Measurements from ENCODE around the gene MRPL39.

The MRPL39 gene

DNA sequence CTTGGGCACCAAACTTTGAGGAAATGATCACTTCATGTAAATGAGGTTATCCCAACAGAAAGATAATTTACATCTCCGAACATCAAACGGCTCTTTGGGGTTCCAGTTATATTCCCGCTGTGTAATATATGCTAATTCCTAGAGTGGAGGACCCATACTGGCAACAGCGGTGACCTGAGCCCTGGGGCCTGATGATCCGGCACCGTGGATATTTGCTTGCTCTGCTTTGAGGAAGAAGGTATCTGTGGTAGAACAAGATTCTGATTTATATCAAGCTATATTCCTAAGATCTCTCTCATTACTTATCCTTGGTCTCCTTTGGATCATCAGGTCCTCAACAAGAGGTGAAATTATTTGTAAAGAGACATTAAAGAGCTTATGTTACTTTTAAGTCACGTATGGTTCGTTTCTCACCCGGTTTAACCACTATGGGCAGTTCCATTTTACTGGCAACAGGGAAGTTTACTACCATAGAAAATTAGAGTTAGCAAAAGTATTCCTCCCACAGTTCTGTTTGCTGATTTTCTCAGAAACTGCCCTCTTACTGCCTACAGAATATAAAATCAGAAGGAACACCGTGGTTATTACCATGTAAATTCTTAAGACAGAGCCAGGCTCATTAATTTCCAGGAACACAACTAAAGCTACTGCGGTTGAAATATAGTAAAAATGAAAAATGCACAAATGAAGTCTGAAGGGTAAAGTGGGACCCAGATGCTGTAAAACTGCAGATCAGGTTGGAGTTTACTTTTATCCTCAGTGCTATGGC is 56.7 kb downstream of the MRPL39 start:
- Histone ChIP-seq H3K27me3 (replicated peaks; ENCODE audit: control insufficient read depth, insufficient read depth, low read length, poor library complexity, severe bottlenecking) (no peaks in the 10 kb centered on the region), H3K4me3 (ENCODE audit: insufficient read depth, low read depth, low read length, poor library complexity, severe bottlenecking) (no peak overlapping the region), H3K36me3 (ENCODE audit: control insufficient read depth, insufficient read depth, low read length) (no peaks in the 10 kb centered on the region), H3K4me1 (ENCODE audit: control insufficient read depth, insufficient read depth, low read length, poor library complexity, severe bottlenecking) (no peaks in the 10 kb centered on the region), H3K9me3 (ENCODE audit: control insufficient read depth, low read length) (no peaks in the 10 kb centered on the region), H3K27ac (ENCODE audit: insufficient read depth, low read length, poor library complexity, severe bottlenecking) (no peak overlapping the region)
- DNase-seq: no peak

DNA sequence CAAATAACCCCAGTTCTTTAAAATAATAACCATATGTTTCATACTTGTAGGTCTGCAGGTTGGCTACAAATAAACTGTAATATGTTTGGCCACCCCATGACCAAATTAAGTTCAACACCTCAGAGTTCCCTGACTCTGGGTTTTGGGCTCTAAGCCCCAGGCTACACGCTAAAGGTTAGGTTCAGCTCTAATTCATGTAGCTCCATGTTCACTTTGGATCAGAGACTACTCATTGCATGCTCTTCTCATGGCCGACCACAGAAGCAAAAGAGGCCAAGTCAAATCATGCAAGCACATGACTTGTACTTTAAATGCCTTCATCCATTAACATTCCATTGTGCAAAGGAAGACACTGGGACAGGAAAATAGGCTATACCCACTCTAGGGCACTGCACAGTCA is 66.2 kb downstream of the MRPL39 start:
- H3K4me3 ChIP-seq (ENCODE audit: insufficient read depth, low read depth, low read length, poor library complexity, severe bottlenecking): no peak overlapping the region
- H3K9me3 ChIP-seq (ENCODE audit: control insufficient read depth, low read length): peaks cover 4% of the 10 kb centered on the region
- no peaks in the 10 kb centered on the region for H3K27me3 ChIP-seq (replicated peaks; ENCODE audit: control insufficient read depth, insufficient read depth, low read length, poor library complexity, severe bottlenecking)
- no peak overlapping the region for H3K27ac ChIP-seq (ENCODE audit: insufficient read depth, low read length, poor library complexity, severe bottlenecking)
- DNase-seq: no peak
- H3K4me1 ChIP-seq (ENCODE audit: control insufficient read depth, insufficient read depth, low read length, poor library complexity, severe bottlenecking): no peaks in the 10 kb centered on the region
- no peaks in the 10 kb centered on the region for H3K36me3 ChIP-seq (ENCODE audit: control insufficient read depth, insufficient read depth, low read length)

DNA sequence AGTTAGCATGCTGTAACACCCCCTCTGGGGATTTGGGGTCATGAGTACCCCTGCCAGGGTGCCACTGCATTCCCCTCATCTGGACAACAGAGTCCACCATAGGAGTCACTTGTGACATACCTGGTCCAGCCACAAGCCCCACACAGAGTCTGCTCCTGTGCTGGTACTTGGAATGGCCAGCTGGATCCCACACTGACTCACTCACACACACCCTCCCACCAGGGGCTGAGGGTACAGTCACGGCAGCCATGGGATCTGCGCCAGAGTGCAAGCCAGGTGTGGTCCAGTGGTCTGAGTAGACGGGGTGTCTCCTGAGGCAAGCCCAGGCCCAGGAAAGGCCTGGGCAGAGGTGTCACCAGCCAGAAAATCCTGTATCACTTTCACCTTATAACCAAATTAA is 67.7 kb downstream of the MRPL39 start:
- no peak for DNase-seq
- Histone ChIP-seq H3K27me3 (replicated peaks; ENCODE audit: control insufficient read depth, insufficient read depth, low read length, poor library complexity, severe bottlenecking) (no peaks in the 10 kb centered on the region), H3K9me3 (ENCODE audit: control insufficient read depth, low read length) (peaks cover 4% of the 10 kb centered on the region), H3K4me3 (ENCODE audit: insufficient read depth, low read depth, low read length, poor library complexity, severe bottlenecking) (no peak overlapping the region), H3K4me1 (ENCODE audit: control insufficient read depth, insufficient read depth, low read length, poor library complexity, severe bottlenecking) (no peaks in the 10 kb centered on the region), H3K27ac (ENCODE audit: insufficient read depth, low read length, poor library complexity, severe bottlenecking) (no peak overlapping the region), H3K36me3 (ENCODE audit: control insufficient read depth, insufficient read depth, low read length) (no peaks in the 10 kb centered on the region)

DNA sequence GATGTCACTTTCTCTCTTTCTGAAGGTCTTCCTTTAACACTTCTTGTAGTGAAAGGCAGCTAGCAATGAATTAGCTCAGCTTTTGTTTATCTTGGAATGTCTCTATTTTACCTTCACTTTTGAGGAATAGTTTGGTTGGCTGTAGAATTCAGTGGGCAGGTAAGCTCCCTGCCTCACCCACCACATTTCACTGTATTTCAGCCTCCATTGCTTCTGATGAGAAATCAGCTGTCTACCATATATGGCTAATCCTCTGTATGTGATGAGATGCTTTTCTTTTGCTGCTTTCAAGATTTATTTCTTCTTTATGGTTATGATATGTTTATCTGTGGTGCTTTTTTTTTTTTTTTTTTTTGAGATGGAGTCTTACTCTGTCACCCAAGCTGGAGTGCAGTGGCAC is 70.1 kb downstream of the MRPL39 start:
- Histone ChIP-seq H3K36me3 (ENCODE audit: control insufficient read depth, insufficient read depth, low read length) (no peaks in the 10 kb centered on the region), H3K27me3 (replicated peaks; ENCODE audit: control insufficient read depth, insufficient read depth, low read length, poor library complexity, severe bottlenecking) (no peaks in the 10 kb centered on the region), H3K27ac (ENCODE audit: insufficient read depth, low read length, poor library complexity, severe bottlenecking) (no peak overlapping the region), H3K9me3 (ENCODE audit: control insufficient read depth, low read length) (peaks cover 4% of the 10 kb centered on the region), H3K4me1 (ENCODE audit: control insufficient read depth, insufficient read depth, low read length, poor library complexity, severe bottlenecking) (no peaks in the 10 kb centered on the region), H3K4me3 (ENCODE audit: insufficient read depth, low read depth, low read length, poor library complexity, severe bottlenecking) (no peak overlapping the region)
- no peak for DNase-seq

- Histone ChIP-seq H3K27ac (ENCODE audit: insufficient read depth, low read length, poor library complexity, severe bottlenecking) (no peak overlapping the region), H3K27me3 (replicated peaks; ENCODE audit: control insufficient read depth, insufficient read depth, low read length, poor library complexity, severe bottlenecking) (no peaks in the 10 kb centered on the region)
Observed at GRCh38 chr21:25536752-25537151, 70.5 kb downstream of the MRPL39 start.

DNA sequence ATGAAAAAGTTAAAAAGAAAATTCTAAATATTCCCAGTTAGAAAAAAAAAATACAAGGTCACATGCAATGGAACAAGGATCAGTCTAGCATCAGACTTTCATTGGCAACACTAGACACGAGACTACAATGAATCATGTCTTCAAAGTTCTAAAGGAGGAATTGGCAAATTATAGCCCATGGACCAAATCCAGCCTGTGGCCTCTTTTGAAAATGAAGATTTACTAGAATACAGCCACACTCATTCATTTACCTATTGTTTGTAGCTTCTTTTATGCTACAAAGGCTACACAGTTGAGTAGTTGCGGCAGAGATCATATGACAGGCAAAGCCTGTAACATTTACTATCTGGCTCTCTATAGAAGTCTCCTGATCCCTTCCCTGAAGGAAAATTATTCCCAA is 71.4 kb downstream of the MRPL39 start:
- DNase-seq: no peak
- H3K4me1 ChIP-seq (ENCODE audit: control insufficient read depth, insufficient read depth, low read length, poor library complexity, severe bottlenecking): no peaks in the 10 kb centered on the region
- no peaks in the 10 kb centered on the region for H3K36me3 ChIP-seq (ENCODE audit: control insufficient read depth, insufficient read depth, low read length)
- peaks cover 4% of the 10 kb centered on the region for H3K9me3 ChIP-seq (ENCODE audit: control insufficient read depth, low read length)
- H3K27ac ChIP-seq (ENCODE audit: insufficient read depth, low read length, poor library complexity, severe bottlenecking): no peak overlapping the region
- H3K27me3 ChIP-seq (replicated peaks; ENCODE audit: control insufficient read depth, insufficient read depth, low read length, poor library complexity, severe bottlenecking): no peaks in the 10 kb centered on the region
- H3K4me3 ChIP-seq (ENCODE audit: insufficient read depth, low read depth, low read length, poor library complexity, severe bottlenecking): no peak overlapping the region

More at GRCh38 chr21:25536752-25537151, 70.5 kb downstream of the MRPL39 start:
- peaks cover 4% of the 10 kb centered on the region for H3K9me3 ChIP-seq (ENCODE audit: control insufficient read depth, low read length)
- no peaks in the 10 kb centered on the region for H3K36me3 ChIP-seq (ENCODE audit: control insufficient read depth, insufficient read depth, low read length)
- no peaks in the 10 kb centered on the region for H3K4me1 ChIP-seq (ENCODE audit: control insufficient read depth, insufficient read depth, low read length, poor library complexity, severe bottlenecking)
- no peak overlapping the region for H3K4me3 ChIP-seq (ENCODE audit: insufficient read depth, low read depth, low read length, poor library complexity, severe bottlenecking)
- no peak for DNase-seq

All from effector memory CD4-positive, alpha-beta T cell (primary cell).